ENCODE measurements around the gene ATP9B.
"Not testable (repeated sequence)": the region's sequence is repeated elsewhere in the genome, so short reads cannot be mapped to it uniquely, and the experiment has no call there.

ATP9B gene

DNA sequence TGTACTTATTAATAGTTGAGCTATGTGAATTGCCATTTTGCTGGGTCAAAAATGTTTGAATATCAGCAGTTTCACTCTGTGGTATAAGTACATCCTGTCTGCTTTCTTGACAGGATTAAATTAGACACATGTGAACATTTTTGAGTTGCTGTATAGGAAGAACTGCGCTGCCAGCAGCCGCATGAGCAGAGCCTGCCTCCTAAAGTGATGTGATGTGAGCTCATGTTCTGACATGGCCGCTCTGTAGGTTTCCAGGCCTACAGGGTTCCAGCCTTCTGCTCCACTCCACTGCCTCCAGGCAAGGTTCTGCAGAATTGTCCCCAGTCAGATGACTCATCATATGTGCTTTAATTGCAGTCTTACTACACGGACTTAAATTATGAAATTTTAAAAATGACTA lies 206.8 kb downstream of the ATP9B start:
- in situ Hi-C loops (cut with HindIII; ENCODE audit: low sequenced_read_pairs): no loop called here

DNA sequence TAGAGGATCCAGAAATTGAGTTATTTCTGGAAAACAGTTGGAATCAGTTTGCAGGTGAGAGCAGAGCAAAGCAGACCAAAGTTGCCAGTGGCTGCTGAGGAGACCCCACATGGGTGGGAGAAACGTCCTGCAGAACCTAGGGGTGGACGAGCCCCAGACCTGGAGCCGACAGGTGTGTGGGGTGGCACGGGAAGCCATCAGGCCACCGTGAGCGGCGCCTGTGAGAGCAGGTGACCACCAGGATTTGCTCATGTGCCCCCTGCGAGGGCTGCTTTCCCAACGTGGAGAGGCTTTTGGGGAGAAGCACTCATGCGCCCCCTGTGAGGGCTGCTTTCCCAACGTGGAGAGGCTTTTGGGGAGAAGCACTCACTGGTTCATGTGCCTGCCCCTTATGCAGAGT lies 209.7 kb downstream of the ATP9B start:
- in situ Hi-C loops (cut with HindIII; ENCODE audit: low sequenced_read_pairs): no loop called here

DNA sequence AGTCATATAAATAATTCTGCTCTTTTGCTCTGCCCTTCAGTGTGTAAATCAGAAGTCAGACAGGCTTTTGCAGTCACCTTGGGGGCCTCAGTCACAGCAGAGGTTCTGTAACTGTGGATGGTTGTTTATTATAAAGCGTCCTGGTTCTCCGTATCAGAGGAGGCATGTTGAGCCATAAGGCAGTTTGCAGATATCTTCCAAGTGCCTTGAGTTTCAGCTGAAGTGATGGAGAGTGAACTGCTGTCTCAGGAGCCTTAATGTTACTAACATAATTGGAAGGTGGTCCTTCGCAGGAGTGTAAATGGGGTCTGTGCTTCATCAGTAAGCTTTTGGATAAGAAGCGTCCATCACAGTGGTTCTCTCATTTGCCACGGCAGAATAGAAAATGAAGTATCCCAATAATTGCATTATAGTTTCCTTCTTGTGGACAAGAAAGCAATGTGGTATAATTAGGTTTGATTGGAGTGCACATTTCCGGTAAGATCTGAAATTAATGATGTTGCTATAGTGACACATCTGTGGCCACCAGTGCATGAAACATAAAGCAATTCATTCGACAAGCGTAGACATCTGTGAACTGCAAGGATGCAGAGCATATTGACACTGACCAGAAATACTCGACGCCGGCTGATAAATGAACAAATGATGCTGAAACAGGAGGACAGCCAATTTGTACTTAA lies 214.1 kb downstream of the ATP9B start:
- in situ Hi-C loops (cut with HindIII; ENCODE audit: low sequenced_read_pairs): no loop called here

DNA sequence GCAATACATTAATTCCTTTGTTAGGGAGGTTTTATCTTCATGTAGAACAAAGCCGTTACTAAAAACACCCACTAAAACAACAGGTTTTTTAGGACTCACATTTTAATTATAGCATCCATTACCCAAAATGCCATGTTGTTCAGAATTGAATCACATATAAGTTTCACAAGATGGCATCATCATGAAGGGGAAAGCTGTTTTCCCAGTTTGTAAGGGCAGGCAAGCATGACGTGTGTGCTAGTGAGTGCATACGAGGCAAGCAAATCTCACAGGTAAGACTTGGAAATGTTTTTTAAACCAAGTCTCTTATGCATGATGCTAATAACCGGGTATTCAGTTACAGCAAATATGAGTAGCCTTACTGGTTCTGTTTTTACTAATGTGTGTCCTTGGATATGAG lies 214.7 kb downstream of the ATP9B start:
- in situ Hi-C loops (cut with HindIII; ENCODE audit: low sequenced_read_pairs): no loop called here

DNA sequence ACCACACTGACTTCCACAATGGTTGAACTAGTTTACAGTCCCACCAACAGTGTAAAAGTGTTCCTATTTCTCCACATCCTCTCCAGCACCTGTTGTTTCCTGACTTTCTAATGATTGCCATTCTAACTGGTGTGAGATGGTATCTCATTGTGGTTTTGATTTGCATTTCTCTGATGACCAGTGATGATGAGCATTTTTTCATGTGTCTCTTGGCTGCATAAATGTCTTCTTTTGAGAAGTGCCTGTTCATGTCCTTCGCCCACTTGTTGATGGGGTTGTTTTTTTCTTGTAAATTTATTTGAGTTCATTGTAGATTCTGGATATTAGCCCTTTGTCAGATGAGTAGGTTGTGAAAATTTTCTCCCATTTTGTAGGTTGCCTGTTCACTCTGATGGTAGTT lies 216.0 kb downstream of the ATP9B start:
- in situ Hi-C loops (cut with HindIII; ENCODE audit: low sequenced_read_pairs): not testable (repeated sequence)

DNA sequence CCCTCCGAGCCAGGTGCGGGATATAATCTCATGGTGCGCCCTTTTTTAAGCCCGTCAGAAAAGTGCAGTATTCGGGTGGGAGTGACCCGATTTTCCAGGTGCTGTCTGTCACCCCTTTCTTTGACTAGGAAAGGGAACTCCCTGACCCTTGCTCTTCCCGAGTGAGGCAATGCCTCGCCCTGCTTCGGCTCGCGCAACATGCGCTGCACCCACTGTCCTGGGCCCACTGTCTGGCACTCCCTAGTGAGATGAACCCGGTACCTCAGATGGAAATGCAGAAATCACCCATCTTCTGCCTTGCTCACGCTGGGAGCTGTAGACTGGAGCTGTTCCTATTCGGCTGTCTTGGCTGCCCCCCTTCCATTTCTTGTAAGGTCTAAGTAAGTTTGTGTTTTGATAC lies 221.2 kb downstream of the ATP9B start:
- in situ Hi-C loops (cut with HindIII; ENCODE audit: low sequenced_read_pairs): not testable (repeated sequence)

DNA sequence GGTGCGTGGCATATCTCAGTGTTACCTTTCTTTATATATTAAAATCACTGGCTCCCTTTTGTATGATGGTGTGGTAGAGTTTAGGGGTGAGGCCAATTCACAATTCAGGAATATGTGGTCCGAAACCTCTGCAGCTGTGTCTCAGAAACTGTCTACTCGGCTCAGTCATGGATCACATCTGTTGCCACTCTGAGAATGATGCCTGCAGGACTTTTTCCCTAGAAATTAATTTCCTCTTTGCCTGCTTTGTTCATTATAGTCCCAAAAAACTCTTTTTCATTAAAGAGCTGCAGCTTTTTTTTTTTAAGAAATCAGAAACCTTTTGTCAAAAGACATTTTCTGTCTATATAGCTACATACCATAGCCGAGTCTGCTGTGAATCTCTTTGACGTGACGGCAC lies 221.7 kb downstream of the ATP9B start:
- in situ Hi-C loops (cut with HindIII; ENCODE audit: low sequenced_read_pairs): no loop called here

DNA sequence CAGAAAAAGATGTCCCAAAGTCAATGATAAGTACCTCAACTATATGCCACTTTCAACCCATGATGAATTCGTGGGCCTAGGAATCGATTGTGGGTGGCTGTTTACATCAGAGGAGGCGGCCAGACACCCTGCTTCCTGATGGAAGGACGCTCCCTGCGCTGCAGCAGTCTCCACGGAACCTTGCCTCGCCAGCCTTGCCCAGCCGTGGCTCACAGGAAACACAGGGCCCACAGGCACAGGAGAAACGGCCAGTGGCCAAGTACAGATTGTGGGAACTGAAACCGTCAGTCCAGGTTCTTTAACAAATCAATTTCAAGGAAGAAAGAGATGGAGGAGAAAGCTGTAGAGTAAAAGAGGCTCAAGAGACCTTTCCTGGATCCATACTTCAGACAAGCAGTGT lies 225.0 kb downstream of the ATP9B start:
- in situ Hi-C loops (cut with HindIII; ENCODE audit: low sequenced_read_pairs): no loop called here

DNA sequence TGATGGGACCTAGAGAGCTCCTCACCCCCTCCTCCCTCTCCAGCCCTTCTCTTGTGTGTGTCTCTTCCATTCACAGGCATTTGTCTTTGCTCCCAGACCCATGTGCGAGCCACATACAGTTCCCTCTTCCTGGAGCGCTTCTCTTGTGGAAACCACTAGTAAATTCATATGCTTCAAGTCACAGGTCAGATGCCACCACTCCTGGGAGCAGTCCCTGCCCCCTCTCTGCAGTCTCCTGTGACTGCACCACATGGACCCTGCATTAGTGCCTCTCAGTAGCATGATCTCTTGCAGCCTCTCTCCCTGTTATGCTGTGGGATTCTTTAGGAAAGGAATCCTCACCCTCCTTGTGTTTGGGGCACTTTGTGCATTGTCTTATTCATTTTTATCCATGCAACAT lies 230.1 kb downstream of the ATP9B start:
- in situ Hi-C loops (cut with HindIII; ENCODE audit: low sequenced_read_pairs): no loop called here

DNA sequence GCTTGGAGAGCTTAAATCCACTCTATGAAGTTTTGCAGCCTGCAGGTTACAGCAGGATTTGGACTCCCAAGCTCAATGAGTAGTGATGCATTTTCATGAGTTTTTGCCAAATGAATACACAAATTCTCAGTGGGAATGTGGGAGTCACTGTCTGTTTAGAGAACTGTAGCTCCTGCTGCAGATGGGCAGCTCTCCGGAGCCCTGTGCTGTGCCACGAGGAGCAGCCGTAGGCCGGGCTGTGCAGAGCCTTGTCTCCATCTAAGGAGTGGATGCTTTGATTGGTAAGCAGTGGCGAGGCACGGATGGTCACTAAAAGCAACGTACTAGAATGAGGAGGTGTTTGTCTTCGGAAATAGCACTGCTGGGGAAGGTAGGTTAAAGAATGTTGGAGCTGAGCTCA lies 230.5 kb downstream of the ATP9B start:
- in situ Hi-C loops (cut with HindIII; ENCODE audit: low sequenced_read_pairs): no loop called here

DNA sequence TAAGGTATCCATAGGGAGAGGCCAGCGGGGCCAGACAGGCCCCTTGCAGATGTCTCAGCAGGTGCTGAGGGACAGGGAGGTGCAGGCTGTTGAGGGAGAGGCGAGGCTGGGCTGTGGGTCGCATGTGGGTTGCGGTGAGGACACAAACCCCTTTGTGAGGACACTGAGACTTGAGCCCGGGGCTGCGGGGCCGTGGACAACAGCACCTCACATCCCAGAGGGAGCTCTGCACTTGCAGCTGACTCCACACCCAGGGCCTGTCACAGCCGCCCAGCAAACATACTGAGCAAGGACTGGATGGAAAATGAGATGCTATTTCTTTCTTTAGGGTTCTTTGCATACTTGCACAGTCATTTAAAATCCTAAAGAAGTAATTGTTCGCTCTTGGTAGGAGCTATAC lies 231.2 kb downstream of the ATP9B start:
- in situ Hi-C loops (cut with HindIII; ENCODE audit: low sequenced_read_pairs): no loop called here

DNA sequence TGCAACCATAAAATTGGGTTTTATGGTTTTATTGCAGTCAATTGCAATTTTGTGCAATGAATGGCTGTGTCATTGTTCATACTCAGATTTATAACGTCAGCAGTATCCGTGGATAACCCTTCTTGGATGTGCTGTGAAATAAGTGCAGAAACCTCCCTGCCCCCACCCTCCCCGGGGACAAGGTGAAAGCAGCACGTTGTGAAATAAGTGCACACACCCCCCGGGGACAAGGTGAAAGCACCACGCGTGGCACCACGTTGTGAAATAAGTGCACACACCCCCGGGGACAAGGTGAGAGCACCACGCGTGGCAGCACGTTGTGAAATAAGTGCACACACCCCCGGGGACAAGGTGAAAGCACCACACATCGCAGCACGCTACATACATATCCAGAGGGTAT lies 232.9 kb downstream of the ATP9B start:
- in situ Hi-C loops (cut with HindIII; ENCODE audit: low sequenced_read_pairs): no loop called here

DNA sequence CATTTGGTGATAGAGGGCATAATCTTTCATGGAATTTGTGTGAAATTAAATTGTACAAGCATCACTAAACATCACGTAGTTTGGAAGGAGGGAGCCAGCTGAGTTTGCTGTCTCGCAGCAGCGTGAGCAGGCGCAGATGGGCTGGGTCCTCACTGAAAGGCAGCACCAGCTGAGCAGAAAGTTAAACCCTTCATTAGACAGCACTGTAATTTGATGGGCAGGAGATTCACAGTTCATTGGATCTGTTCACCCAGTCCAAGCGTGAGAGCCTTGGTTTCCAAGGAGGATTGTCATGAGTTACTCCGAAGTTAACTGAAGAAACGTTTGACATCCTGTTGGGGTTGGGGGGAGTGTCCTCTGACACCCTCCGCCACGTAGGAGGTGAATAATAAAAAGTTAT lies 236.7 kb downstream of the ATP9B start:
- in situ Hi-C loops (cut with HindIII; ENCODE audit: low sequenced_read_pairs): no loop called here

DNA sequence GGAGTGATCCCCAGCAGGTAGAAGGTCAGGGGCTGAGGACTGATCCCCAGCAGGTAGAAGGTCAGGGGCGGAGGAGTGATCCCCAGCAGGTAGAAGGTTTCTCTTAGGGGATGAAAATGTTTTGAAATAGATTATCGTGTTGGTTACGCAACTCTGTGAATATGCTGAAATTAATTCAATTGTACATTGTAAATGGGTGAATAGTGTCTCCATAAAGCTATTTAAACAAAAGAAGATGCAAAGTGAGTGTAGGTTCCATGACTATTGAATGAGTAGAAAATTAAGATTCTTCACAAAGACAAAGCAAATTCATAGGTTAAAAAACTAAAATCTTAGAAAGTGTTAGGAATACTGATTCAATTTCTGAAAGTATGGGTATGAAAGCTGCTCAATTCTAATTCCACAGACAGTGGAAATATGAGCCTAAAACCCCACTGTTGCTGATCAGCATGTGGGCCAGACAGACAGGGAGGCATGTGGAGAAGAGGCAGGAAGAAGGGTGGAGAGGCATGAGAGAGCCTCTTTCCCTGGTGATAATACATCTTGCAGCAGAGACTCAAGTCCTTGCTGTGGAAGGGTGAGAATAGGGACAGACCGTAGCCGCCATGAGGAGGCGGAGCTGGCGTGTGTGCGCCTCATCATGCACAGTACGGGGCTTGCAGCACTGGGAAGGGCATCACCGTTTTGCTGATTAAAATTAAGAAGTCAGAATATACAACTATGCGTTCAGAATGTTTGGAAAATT lies 240.6 kb downstream of the ATP9B start:
- in situ Hi-C loops (cut with HindIII; ENCODE audit: low sequenced_read_pairs): no loop called here

DNA sequence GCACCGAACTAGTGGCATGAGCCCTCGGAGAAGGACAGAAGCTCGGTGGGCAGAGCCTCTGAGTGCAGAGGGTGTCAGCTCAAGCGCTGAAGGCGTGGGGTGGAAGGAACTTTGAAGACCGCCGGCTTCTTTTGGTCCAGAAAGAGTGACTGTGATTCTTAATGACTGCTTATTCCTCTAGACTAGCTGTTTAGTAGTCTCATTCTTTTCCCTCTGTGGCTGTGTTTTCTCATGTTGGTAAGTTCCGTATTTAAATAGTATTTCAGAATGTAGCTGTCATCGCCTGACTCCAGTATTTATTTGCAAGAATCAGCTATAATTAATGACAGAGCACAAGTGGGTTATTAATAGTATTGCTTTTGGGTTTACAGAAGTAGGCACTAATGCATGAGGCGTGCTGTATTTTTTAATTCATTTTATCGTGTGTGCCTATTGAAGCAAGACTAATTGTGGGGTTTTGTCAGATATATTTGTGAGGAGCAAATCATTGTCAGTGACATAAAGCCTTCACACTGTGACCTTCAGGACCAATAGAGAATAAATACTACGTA lies 245.7 kb downstream of the ATP9B start:
- in situ Hi-C loops (cut with HindIII; ENCODE audit: low sequenced_read_pairs): no loop called here

DNA sequence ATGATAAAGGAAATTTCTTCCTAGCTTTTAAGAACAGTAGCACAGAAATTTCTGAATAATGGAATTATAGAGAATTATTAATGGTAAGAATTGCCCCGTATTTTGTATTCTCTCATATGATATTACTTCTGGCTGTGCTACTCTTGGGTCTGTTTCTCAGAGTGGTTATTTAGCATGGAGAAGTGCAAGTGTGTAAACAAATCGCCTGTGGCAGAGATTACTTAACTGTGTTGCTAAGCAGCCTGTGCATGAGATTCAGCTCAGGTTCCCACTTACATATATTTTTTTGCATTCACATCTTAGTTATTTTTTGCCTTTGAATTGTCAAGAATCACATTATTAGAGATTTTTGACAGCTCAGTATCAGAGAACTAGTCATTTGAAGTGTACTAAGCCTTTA lies 246.4 kb downstream of the ATP9B start:
- in situ Hi-C loops (cut with HindIII; ENCODE audit: low sequenced_read_pairs): no loop called here

DNA sequence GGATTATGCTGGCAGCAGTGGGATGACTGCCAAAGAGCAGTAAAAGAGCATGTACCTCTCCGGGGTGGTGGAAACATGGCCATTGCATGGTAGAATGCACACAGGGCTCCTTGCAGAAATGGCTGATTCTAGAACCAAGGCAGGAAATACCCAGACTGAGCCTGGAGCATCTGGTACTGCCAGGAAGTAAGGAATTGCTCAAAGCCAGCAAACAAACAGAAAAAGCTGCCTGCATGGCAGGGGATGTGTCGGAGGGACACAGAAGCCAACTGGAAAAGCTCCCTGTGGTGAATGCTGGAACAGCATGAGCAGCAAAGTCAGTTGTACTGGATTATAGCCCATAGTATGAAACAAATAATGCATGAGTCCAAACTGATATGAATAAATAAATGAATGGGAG lies 248.5 kb downstream of the ATP9B start:
- in situ Hi-C loops (cut with HindIII; ENCODE audit: low sequenced_read_pairs): no loop called here

DNA sequence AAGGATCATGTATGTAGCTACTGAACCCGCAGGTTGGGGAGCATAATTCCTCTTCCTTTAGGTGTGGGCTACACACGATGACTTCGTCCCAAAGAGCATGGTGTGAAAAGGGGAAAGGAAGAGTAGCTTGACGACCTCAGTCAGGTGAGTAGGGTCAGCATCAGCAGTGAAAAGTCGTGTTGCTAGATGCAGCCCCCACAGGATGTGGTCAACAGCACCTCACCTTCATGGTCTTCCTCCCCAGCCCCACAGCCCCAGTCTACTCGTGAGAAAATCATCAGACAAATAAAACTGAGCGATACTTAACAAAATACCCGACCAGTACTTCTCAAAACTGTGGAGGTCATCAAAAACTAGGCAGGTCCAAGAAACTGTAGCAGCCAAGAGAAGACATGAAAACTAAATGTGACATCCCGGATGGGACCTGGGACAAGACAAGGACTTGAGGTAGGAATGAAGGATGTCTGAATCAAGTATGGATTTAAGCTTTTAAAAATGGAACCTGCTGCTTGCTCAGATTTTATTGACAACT lies 249.0 kb downstream of the ATP9B start:
- in situ Hi-C loops (cut with HindIII; ENCODE audit: low sequenced_read_pairs): no loop called here

DNA sequence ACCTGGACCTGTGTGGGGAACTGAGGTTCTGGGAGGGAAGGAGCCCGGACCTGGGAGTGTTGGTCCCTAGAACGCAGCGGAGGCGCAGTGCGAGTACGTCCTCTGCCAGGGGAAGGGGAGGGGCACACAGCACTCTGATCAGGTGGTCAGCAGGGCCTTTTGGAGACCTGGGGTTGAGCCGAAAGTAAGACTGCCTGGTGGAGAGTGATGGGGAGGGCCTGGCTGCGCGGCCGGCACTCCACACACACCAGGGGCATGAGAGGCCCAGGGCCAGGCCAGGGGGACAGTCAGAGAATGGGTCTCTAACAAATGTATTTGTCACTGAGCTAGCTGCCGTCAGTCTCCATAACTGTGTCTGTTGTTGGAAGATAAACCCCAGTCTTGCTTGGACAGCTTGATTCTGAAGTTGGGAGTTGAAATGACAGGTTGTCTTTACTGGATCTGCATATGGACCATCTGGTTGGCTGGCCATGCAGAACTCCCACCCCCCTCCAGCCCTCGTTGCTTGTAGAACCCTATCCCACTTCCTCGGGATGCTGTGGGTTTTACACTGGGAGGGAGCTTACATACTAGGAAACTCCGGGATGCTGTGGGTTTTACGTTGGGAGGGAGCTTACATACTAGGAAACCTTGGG lies 251.1 kb downstream of the ATP9B start:
- in situ Hi-C loops (cut with HindIII; ENCODE audit: low sequenced_read_pairs): no loop called here

DNA sequence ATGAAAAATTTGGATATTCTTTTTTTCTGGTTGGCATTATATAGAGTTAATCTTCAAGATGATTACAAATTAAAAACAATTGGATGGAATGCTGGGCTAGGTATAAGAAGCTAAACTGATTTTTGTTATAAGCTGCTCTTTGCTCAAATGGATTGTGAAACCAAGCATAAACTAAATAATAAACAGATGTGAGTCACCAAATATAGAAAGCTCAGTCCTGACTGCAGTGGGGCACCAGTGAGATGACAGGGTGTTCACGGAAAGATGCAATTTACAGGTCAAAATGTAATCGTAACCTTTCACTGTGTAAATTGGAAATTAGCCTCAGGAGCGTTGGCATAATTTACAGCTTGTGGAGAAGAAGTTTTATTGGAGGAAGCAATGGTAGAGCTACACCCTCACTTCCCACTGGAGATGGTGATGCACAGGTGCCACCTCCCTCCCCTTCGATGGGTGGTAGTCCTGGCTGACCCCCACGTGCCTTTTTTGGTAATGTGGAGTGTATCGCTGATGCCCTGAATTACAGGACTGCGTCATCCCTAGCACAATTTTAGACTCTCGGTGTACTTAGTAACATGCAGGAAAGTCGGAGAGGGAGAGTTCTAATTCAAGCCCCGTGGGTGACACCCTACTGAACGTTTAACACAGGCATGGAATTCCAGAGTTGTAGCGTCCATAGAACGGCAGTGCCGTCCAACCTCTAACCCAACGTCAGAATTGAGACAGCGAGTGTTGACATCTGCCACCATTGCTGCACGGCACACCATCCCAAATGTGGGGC lies 252.6 kb downstream of the ATP9B start:
- in situ Hi-C loops (cut with HindIII; ENCODE audit: low sequenced_read_pairs): no loop called here

DNA sequence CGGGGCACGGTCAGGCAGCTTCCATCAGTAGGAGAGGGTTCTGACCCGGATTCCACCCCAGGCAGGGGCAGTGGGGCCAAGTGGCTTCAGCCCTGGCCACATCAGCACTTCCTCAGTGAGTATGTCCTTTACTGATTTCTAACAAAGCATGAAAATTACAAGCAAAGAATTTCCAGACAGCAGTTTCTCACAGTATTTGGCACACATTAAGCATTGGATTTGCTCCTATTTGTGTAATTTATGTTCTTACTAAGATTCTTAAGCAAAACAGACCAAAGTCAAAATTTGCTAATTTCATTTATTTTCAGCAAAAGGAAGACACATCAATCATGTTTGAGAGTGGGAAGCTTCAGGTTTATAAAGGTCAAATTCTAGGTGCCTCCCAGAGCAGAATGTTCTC lies 253.2 kb downstream of the ATP9B start:
- in situ Hi-C loops (cut with HindIII; ENCODE audit: low sequenced_read_pairs): no loop called here
